H1 (cell line): ENCODE results near the gene SRR.
"Not testable (repeated sequence)": the region's sequence is repeated elsewhere in the genome, so short reads cannot be mapped to it uniquely, and the experiment has no call there.

Experiments used
- BACH1 ChIP-seq: IDR thresholded peaks from 2 replicates; pipeline ENCODE4 v1.6.1; 2012; ENCODE audit warnings: low read length, improper control_type of control experiment
- CBX5 ChIP-seq: fragments of 300-800, 300-1000 bp; sonication (generic); IDR thresholded peaks from 2 replicates; pipeline ENCODE4 v1.7.1; 2016; ENCODE audit warnings: antibody characterized with exemption, low read length, low read depth
- CEBPB ChIP-seq: IDR thresholded peaks from 2 replicates; pipeline ENCODE4 v1.6.1; 2012; ENCODE audit warnings: low read depth, low read length
- CHD2 ChIP-seq: IDR thresholded peaks from 2 replicates; pipeline ENCODE4 v1.6.1; 2012; ENCODE audit warnings: low read length, improper control_type of control experiment
- CTCF ChIP-seq, 3 experiments: IDR thresholded peaks; 1 replicate in 2 of 3; 2 replicates in 1 of 3; pipeline versions ENCODE4 v1.5.1 to v1.6.1; 2011; ENCODE audit warnings: low read length in 3 of 3, mild to moderate bottlenecking in 3 of 3, inconsistent platforms in 2 of 3, low read depth in 1 of 3, moderate library complexity in 1 of 3; ENCODE audit not compliant: insufficient read depth in 1 of 3; ENCODE audit errors: control extremely low read depth in 1 of 3
- EP300 ChIP-seq, 2 experiments: IDR thresholded peaks; 1 replicate in 1 of 2; 2 replicates in 1 of 2; pipeline ENCODE4 v1.6.1; 2011 to 2012; ENCODE audit warnings: low read depth in 2 of 2, low read length in 2 of 2, mild to moderate bottlenecking in 2 of 2, borderline replicate concordance in 1 of 2, inconsistent platforms in 1 of 2, moderate library complexity in 1 of 2
- KDM1A ChIP-seq: fragments of 200-600, 300-600 bp; sonication (generic); IDR thresholded peaks from 2 replicates; pipeline ENCODE4 v1.7.1; 2016; ENCODE audit warnings: mild to moderate bottlenecking, low read length, borderline replicate concordance
- MAX ChIP-seq: IDR thresholded peaks from 2 replicates; pipeline ENCODE4 v1.6.1; 2012; ENCODE audit warnings: inconsistent platforms
- POLR2A ChIP-seq, 2 experiments: IDR thresholded peaks; 1 replicate in 1 of 2; 2 replicates in 1 of 2; pipeline ENCODE4 v1.6.1; 2011; ENCODE audit warnings: low read depth in 2 of 2, low read length in 2 of 2, mild to moderate bottlenecking in 2 of 2; ENCODE audit errors: control extremely low read depth in 1 of 2
- RFX5 ChIP-seq: IDR thresholded peaks from 2 replicates; pipeline ENCODE4 v1.6.1; 2011; ENCODE audit warnings: low read depth, low read length, improper control_type of control experiment, borderline replicate concordance
- SIN3A ChIP-seq, 2 experiments: IDR thresholded peaks in 1 of 2; conservative IDR thresholded peaks in 1 of 2; 2 replicates each; pipeline ENCODE4 v1.6.1; 2011 to 2012; ENCODE audit warnings: low read length in 2 of 2, improper control_type of control experiment in 1 of 2, low read depth in 1 of 2, mild to moderate bottlenecking in 1 of 2
- SUZ12 ChIP-seq: fragments of 200-600 bp; sonication (generic); IDR thresholded peaks from 2 replicates; pipeline ENCODE4 v1.6.1; 2012; ENCODE audit warnings: mild to moderate bottlenecking, inconsistent platforms, low read length, moderate library complexity, mixed read lengths
- TAF1 ChIP-seq: IDR thresholded peaks from 2 replicates; pipeline ENCODE4 v1.6.1; 2011; ENCODE audit warnings: mild to moderate bottlenecking, low read depth, low read length

- TF ChIP-seq POLR2A (IDR thresholded peaks at IDR 0.05; ENCODE audit: control extremely low read depth in 1 of 2, low read depth in 2 of 2, low read length in 2 of 2); CTCF (IDR thresholded peaks at IDR 0.05; ENCODE audit: control extremely low read depth in 1 of 3, insufficient read depth in 1 of 3, low read depth in 1 of 3, low read length in 3 of 3); SIN3A (conservative IDR thresholded peaks at IDR 0.05 in 1 of 2, IDR thresholded peaks at IDR 0.05 in 1 of 2; ENCODE audit: low read depth in 1 of 2, low read length in 2 of 2); CHD2; MAX; EP300 (IDR thresholded peaks at IDR 0.05; ENCODE audit: borderline replicate concordance in 1 of 2, low read depth in 2 of 2, low read length in 2 of 2); CBX5; RFX5; KDM1A; SUZ12; BACH1; CEBPB; TAF1: not testable (repeated sequence)
These were observed 44.9 kb upstream of the SRR start for GRCh38 chr17:2258830-2259229.
